ENCODE data around the gene EIF5. TPM values are rescaled to one million over a fixed set of nuclear protein-coding genes. Genes with fewer than 3 reads are reported as not detected.

EIF5 gene
- total RNA-seq, 1 donor from 2014 or later, result 330 TPM

- no peak overlapping the region for H3K4me3 ChIP-seq (ENCODE audit: insufficient read depth, low read depth, low read length)
- no peak overlapping the region for H3K4me2 ChIP-seq (ENCODE audit: low read length)
- H4K20me1 ChIP-seq (ENCODE audit: insufficient read depth, low read length), result no peaks in the 10 kb centered on the region
- no peak overlapping the region for H3K27ac ChIP-seq (ENCODE audit: low read depth, low read length)
- DNase-seq (ENCODE audit: low read depth), result no peak
- no peak overlapping the region for H2AFZ ChIP-seq (ENCODE audit: low read depth, low read length)
- no peak overlapping the region for H3K27ac Mint-ChIP-seq (ENCODE audit: unreplicated experiment)
- TF ChIP-seq CTCF (IDR thresholded peaks at IDR 0.05; ENCODE audit: insufficient read depth, low read depth, low read length) (no peak), EZH2 (IDR thresholded peaks at IDR 0.05; ENCODE audit: insufficient read depth, low read length) (no peak)
- no peak for FAIRE-seq
- H3K27me3 Mint-ChIP-seq (ENCODE audit: low read depth, unreplicated experiment), result peaks cover 19% of the 10 kb centered on the region
- no peaks in the 10 kb centered on the region for H3K36me3 Mint-ChIP-seq (ENCODE audit: low read depth, unreplicated experiment)
- H3K9me3 ChIP-seq (ENCODE audit: insufficient read depth, low read depth, low read length), result no peaks in the 10 kb centered on the region
- no peaks in the 10 kb centered on the region for H3K79me2 ChIP-seq (ENCODE audit: insufficient read depth, low read length)
- H3K9me3 Mint-ChIP-seq (ENCODE audit: unreplicated experiment), result no peaks in the 10 kb centered on the region
- peaks cover 2% of the 10 kb centered on the region for H3K4me1 Mint-ChIP-seq (ENCODE audit: low read depth, unreplicated experiment)
- no peaks in the 10 kb centered on the region for H3K27me3 ChIP-seq (ENCODE audit: insufficient read depth, low read length)
- H3K4me3 Mint-ChIP-seq (ENCODE audit: unreplicated experiment), result no peak overlapping the region
- H3K36me3 ChIP-seq (ENCODE audit: insufficient read depth, low read length), result no peaks in the 10 kb centered on the region
- no peaks in the 10 kb centered on the region for H3K4me1 ChIP-seq (ENCODE audit: insufficient read depth, low read length)
- no peak overlapping the region for H3K9ac ChIP-seq (ENCODE audit: low read length)
Measured at GRCh38 chr14:103298620-103299019, 35.4 kb upstream of the EIF5 start.

- TF ChIP-seq EZH2 (IDR thresholded peaks at IDR 0.05; ENCODE audit: insufficient read depth, low read length), result no peak
- TF ChIP-seq CTCF (IDR thresholded peaks at IDR 0.05; ENCODE audit: insufficient read depth, low read depth, low read length), result no peak
- H4K20me1 ChIP-seq (ENCODE audit: insufficient read depth, low read length), result no peaks in the 10 kb centered on the region
- Mint-ChIP-seq H3K27me3 (ENCODE audit: low read depth, unreplicated experiment) (peaks cover 13% of the 10 kb centered on the region), H3K36me3 (ENCODE audit: low read depth, unreplicated experiment) (no peaks in the 10 kb centered on the region), H3K27ac (ENCODE audit: unreplicated experiment) (no peak overlapping the region), H3K4me3 (ENCODE audit: unreplicated experiment) (no peak overlapping the region), H3K4me1 (ENCODE audit: low read depth, unreplicated experiment) (no peaks in the 10 kb centered on the region), H3K9me3 (ENCODE audit: unreplicated experiment) (peaks cover 5% of the 10 kb centered on the region)
- no peaks in the 10 kb centered on the region for H3K27me3 ChIP-seq (ENCODE audit: insufficient read depth, low read length)
- no peaks in the 10 kb centered on the region for H3K36me3 ChIP-seq (ENCODE audit: insufficient read depth, low read length)
- FAIRE-seq (no peak), DNase-seq (ENCODE audit: low read depth) (no peak)
- H3K9me3 ChIP-seq (ENCODE audit: insufficient read depth, low read depth, low read length), result no peaks in the 10 kb centered on the region
- H3K4me2 ChIP-seq (ENCODE audit: low read length), result no peak overlapping the region
- H3K27ac ChIP-seq (ENCODE audit: low read depth, low read length), result no peak overlapping the region
- H3K79me2 ChIP-seq (ENCODE audit: insufficient read depth, low read length), result no peaks in the 10 kb centered on the region
- H3K9ac ChIP-seq (ENCODE audit: low read length), result no peak overlapping the region
- no peaks in the 10 kb centered on the region for H3K4me1 ChIP-seq (ENCODE audit: insufficient read depth, low read length)
- no peak overlapping the region for H3K4me3 ChIP-seq (ENCODE audit: insufficient read depth, low read depth, low read length)
- no peak overlapping the region for H2AFZ ChIP-seq (ENCODE audit: low read depth, low read length)
Measured at GRCh38 chr14:103301512-103302354, 32.3 kb upstream of the EIF5 start.

- Histone ChIP-seq H3K4me2 (ENCODE audit: low read length) (no peak overlapping the region), H3K4me3 (ENCODE audit: insufficient read depth, low read depth, low read length) (no peak overlapping the region), H4K20me1 (ENCODE audit: insufficient read depth, low read length) (no peaks in the 10 kb centered on the region), H3K9ac (ENCODE audit: low read length) (no peak overlapping the region), H2AFZ (ENCODE audit: low read depth, low read length) (no peak overlapping the region), H3K79me2 (ENCODE audit: insufficient read depth, low read length) (no peaks in the 10 kb centered on the region), H3K36me3 (ENCODE audit: insufficient read depth, low read length) (no peaks in the 10 kb centered on the region), H3K27ac (ENCODE audit: low read depth, low read length) (no peak overlapping the region), H3K9me3 (ENCODE audit: insufficient read depth, low read depth, low read length) (peaks cover 4% of the 10 kb centered on the region), H3K4me1 (ENCODE audit: insufficient read depth, low read length) (no peaks in the 10 kb centered on the region), H3K27me3 (ENCODE audit: insufficient read depth, low read length) (peaks cover 2% of the 10 kb centered on the region)
- no peaks in the 10 kb centered on the region for H3K36me3 Mint-ChIP-seq (ENCODE audit: low read depth, unreplicated experiment)
- peaks cover 20% of the 10 kb centered on the region for H3K27me3 Mint-ChIP-seq (ENCODE audit: low read depth, unreplicated experiment)
- DNase-seq (ENCODE audit: low read depth) (no peak), FAIRE-seq (no peak)
- H3K9me3 Mint-ChIP-seq (ENCODE audit: unreplicated experiment), result peaks cover 9% of the 10 kb centered on the region
- no peak overlapping the region for H3K4me3 Mint-ChIP-seq (ENCODE audit: unreplicated experiment)
- H3K4me1 Mint-ChIP-seq (ENCODE audit: low read depth, unreplicated experiment), result no peaks in the 10 kb centered on the region
- TF ChIP-seq EZH2 (IDR thresholded peaks at IDR 0.05; ENCODE audit: insufficient read depth, low read length), result no peak
- TF ChIP-seq CTCF (IDR thresholded peaks at IDR 0.05; ENCODE audit: insufficient read depth, low read depth, low read length), result no peak
- no peak overlapping the region for H3K27ac Mint-ChIP-seq (ENCODE audit: unreplicated experiment)
Measured at GRCh38 chr14:103302966-103303365, 31.1 kb upstream of the EIF5 start.

Data from astrocyte (in vitro differentiated cells and primary cell).